Stimulated activated CD4-positive, alpha-beta T cell treated with anti-CD3 and anti-CD28 coated beads, Interleukin-12 subunit alpha, Interleukin-12 subunit beta, amount 100 ng/mL, for 48 hours (primary cell): ENCODE data around the gene LTBP4.
"Not testable (repeated sequence)": the region's sequence is repeated elsewhere in the genome, so short reads cannot be mapped to it uniquely, and the experiment has no call there.

Experiments
- DNase-seq, 3 donors: peaks; one replicate each; pipeline ENCODE4 v3.0.0-alpha.2; 2020; ENCODE audit warnings: low read depth in 2 of 3, low spot score in 1 of 3

The LTBP4 gene

DNA sequence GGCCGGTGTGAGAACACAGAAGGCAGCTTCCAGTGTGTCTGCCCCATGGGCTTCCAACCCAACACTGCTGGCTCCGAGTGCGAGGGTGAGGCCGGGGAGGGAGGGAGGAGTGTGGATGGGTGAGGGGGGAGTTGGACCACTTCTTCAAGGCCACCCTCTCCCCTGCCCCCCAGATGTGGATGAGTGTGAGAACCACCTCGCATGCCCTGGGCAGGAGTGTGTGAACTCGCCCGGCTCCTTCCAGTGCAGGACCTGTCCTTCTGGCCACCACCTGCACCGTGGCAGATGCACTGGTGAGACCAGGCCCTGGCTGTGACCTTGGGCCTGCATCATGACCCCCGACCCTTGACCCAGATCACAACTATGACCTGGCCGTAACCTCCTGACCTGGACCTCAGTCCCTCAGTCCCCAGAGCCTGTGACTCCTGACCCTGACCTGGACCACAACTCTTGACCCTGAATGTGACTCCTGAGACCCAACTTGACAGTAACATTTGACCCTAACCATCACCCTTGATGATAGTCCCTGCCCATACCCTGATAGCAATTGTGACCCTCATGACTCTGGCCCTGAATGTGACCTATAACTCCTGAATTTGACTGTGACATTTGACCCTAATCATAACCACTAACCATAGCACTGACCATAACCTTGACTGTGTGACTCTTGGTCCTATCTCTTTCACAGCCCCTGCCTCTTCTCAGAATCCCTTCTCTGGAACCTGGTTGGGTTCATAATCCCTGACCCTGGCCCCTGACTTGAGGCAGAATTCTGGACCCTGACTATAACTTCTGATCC, 10.9 kb downstream of the LTBP4 start:
- no peak for DNase-seq

DNA sequence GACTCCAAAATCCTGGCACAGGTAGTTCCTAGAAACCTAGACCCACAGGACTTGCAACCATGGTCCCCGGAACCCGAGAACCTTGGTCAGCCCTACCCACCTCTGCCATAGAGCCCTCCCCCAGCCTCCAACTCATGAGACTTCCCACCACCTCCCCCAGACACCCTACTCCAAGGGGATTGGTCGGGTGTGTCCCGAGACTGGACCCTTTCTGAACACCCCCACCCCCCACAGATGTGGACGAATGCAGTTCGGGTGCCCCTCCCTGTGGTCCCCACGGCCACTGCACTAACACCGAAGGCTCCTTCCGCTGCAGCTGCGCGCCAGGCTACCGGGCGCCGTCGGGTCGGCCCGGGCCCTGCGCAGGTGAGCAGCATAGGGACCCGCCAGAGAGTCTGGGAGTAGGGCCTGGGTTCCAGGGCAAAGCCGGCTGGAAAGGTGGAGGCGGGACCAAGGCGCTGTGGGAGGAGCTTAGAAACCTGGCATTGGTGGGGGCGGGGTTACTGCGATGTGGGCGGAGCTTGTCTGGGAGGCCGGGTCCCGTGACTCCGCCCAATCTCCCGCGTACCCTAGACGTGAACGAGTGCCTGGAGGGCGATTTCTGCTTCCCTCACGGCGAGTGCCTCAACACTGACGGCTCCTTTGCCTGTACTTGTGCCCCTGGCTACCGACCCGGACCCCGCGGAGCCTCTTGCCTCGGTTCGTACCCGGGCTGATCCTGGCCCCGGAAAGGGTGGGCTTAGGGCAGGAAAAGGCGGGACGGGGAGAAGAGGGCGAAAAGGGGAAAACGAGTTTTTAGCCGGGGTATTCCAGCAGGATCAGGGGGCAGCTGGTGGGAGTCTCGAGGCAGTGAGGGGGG, 11.9 kb downstream of the LTBP4 start:
- DNase-seq, result peak; percentile 76 to 94 (median 79)

DNA sequence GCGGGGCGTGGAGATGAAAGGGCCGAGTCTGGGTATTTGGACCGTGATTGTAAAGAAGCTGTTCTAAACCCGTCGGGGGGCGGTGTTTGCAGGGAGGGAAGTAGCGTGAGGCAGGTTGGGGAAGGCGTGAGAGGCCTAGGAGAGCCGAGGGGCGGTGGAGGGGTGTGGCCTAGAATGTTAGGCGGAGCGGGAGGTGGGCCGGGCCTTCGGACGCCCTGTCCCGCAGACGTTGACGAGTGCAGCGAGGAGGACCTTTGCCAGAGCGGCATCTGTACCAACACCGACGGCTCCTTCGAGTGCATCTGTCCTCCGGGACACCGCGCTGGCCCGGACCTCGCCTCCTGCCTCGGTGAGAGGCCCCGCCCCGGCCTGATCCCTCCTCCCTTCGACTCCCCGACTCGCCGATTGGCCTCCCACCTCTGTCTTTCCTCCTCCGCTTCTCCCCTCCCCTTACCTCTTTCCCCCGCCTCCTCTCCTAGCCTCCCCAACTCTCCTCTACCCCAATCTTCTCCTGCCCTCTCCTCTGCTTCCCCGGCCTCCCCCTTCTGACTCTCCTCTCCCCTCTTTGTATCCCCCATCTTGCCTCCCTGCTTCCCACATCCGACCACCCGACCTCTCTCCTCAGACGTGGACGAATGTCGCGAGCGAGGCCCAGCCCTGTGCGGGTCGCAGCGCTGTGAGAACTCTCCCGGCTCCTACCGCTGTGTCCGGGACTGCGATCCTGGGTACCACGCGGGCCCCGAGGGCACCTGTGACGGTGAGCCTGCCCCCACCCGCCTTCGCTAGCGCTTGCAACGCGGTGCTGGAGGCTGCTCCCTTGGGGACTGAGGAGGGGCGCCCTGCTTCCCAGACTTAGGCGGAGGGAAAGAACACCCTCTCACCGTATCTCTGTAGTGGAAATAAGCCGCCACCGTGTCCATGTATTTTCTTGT, 12.8 kb downstream of the LTBP4 start:
- peak; percentile 81 to 88 (median 86) for DNase-seq

DNA sequence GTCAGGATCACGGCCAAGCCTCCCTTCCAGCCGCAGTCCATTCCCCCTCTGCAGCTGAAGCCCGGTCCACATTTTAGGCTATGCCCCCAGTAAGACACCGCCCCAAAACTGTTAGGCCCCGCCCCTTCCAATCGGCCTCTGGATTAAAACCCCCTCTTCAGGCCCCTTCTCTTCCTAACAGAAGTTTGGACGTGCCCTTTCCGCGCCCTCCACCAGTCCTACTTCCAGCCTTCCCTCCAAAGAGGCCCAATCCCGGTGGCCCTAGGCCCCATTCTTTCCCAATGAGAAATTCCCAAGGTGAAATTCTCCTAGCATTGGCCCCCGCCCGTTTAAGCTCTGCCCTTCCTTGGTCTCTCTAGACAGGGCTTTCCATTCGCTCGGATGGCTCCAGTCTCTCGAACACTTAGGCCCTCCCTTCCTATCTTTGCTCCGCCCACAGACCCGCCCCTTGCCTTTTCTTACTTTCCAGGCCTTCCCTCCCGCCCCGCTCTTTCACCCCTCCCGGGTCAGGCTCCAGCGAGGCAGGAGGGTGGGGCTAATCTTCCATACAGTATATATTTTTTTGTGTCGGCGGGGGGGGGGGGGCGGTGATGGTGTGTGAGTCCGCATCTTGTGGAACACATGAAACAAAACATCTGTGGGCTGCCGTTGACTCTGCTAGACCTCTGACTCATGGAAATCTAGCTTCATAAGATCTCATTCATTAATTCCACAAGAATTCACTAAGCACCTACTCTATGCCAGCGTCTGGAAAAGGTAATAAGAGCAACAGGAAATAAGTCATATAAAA, 13.6 kb downstream of the LTBP4 start:
- peak; percentile 97 to 98 (median 97) for DNase-seq

DNA sequence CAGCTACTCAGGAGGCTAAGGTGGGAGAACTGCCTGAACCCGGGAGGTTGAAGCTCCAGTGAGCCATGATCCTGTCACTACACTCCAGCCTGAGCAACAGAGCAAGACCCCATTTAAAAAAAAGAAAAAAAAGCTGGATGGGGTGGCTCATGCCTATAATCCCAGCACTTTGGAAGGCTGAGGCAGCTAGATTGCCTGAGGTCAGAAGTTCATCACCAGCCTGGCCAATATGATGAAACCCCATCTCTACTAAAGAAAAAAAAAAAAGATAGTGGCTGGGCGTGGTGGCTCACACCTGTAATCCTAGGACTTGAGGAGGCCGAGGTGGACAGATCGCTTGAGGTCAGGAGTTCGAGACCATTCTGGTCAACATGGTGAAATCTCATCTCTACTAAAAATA, 15.0 kb downstream of the LTBP4 start:
- DNase-seq, result no peak

DNA sequence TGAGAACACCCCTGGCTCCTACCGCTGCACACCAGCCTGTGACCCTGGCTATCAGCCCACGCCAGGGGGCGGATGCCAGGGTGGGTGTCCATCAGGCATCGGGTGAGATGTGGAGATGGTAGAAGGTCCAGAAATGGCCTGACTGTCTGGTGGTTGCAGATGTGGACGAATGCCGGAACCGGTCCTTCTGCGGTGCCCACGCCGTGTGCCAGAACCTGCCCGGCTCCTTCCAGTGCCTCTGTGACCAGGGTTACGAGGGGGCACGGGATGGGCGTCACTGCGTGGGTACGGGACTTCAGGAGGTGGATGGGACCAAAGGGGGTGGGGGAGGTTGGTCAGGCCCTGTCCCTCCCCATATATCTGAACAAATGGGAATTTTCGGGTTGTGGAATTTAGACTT, 15.8 kb downstream of the LTBP4 start:
- no peak for DNase-seq

DNA sequence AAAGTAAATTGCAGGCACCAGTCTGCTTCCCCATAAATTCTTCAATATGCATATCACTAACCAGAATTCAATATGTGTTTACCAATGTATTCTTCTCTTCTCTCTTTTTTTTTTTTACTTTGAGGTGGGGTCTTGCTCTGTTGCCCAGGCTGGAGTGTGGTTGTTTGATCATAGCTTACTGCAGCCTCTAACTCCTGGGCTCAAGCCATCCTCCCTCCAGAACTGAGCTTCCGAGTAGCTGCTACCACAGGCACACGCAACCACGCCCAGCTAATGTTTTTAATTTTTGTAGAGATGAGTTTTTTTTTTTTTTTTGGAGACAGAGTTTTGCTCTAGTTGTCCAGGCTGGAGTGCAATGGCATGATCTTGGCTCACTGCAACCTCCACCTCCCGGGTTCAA, 16.8 kb downstream of the LTBP4 start:
- no peak for DNase-seq

DNA sequence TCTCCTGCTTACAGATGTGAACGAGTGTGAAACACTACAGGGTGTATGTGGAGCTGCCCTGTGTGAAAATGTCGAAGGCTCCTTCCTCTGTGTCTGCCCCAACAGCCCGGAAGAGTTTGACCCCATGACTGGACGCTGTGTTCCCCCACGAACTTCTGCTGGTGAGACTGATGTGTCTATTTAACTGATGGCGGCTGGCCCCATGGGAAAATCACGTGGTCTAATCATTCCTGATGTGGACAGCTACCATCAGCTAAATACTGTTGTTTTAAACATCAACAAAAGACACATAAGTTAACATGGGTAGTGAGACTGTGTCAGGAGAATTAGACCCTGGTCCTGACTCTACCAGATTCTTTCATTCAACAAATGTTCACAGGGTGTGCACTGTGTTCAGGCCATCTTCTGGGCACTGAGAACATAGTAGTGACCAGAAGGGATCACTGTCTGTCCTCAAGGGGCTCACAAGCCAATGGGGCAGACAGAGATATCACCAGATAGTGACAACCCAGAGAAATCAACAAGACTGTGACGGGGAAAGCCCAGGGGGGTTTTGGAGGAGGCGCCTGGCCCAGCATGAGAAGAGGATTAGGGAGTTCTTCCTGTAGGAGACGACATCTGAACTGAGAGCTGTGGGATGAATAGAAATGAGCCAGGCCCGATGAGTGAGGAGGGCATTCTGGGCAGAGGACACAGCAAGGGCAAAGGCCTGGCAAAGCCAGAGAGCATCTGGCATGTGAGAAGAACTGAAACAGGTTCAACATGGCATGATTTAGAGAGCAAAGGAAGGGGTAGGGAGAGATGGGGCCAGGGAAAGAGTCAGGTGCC, 18.4 kb downstream of the LTBP4 start:
- no peak for DNase-seq

DNA sequence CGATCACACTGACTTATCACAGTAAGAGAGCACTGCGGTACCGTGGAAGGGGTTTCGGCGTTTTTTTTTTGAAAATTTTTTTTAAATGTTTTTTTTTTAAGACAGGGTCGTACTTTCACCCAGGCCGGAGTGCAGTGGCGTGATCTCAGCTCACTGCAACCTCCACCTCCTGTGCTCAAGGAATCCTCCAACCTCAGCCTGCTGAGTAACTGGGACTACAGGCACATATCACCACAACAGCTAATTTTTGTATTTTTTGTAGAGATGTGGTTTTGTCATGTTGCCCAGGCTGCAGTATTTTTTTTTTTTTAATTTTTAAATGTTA, 19.0 kb downstream of the LTBP4 start:
- no peak for DNase-seq

DNA sequence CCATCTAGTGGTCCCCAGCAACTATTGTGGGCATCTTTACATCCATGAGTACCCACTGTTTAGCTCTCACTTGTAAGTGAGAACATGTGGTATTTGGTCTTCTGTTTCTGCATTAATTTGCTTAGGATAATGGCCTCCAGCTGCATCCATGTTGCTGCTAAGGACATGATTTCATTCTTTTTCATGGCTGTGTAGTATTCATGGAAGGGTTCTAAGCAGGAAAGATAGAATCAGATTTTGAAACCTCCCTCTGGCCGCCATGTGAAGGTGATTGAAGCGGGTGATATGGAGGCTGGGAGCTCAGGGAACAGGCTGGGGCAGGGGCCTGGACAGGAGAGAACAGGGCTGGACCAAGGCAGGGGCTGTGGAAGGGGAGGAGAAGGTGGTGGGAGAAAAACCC, 20.1 kb downstream of the LTBP4 start:
- DNase-seq, result no peak

DNA sequence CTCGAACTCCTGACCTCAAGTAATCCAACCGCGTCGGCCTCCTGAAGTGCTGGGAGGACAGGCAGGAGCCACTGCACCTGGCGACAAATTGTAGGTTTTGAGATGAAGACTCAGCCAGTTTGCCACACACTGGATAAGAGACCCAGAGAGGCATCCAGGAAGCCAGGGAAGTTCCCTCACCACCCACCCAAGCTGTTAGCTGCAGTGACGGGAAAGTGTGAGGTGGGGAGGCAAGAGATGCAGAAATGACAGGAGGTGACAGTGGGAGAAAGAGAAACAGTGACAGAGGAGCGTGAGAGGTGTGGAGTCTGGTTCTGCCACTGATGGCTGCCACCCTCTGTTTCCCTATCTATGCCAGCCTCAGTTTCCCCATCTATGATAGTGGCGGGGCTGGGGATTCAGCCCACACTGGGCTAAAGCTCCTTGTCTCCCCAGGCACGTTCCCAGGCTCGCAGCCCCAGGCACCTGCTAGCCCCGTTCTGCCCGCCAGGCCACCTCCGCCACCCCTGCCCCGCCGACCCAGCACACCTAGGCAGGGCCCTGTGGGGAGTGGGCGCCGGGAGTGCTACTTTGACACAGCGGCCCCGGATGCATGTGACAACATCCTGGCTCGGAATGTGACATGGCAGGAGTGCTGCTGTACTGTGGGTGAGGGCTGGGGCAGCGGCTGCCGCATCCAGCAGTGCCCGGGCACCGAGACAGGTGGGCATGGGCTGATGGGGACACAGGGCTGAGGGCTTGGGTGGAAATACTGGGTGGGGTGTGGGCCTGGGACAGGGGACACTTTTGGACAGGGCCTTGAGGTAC, 21.0 kb downstream of the LTBP4 start:
- no peak for DNase-seq

DNA sequence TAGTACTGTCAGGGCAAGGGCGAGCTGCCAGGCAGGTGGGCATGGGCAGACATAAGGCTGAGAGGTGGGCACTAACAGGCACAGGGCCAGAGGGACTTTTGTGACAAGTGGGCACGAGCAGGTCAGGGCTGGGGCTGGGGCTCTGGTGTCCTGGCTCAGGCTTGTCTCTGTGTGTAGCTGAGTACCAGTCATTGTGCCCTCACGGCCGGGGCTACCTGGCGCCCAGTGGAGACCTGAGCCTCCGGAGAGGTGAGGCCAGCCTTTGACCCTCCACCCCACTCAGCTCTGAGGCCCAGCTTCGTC, 21.6 kb downstream of the LTBP4 start:
- no peak for DNase-seq

DNA sequence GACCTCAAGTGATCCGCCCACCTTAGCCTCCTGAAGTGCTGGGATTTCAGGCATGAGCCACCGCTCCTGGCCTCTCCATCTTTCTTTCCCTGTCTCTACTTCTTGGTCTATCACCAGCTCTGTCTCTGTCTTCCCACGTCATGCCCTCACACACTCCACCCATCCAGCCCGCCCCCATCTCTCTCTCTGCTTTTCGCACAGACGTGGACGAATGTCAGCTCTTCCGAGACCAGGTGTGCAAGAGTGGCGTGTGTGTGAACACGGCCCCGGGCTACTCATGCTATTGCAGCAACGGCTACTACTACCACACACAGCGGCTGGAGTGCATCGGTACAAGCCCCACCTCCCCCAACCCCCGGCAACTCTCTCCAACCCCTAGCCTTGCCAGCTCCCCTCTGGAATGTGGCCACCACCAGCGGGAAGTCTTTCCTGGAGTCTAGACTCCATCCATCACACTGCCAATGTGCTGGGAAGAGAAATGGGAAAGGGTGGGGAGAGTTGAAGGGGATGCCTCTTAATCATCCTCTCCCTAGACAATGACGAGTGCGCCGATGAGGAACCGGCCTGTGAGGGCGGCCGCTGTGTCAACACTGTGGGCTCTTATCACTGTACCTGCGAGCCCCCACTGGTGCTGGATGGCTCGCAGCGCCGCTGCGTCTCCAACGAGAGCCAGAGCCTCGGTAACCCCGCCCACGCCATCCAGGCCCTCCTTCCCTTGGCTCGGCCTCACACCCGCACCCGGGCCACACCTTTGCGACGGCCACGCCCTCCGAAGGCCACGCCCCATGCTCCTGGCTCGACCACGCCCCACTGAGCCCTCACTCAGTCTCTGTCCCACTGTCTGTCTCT, 22.5 kb downstream of the LTBP4 start:
- no peak for DNase-seq

DNA sequence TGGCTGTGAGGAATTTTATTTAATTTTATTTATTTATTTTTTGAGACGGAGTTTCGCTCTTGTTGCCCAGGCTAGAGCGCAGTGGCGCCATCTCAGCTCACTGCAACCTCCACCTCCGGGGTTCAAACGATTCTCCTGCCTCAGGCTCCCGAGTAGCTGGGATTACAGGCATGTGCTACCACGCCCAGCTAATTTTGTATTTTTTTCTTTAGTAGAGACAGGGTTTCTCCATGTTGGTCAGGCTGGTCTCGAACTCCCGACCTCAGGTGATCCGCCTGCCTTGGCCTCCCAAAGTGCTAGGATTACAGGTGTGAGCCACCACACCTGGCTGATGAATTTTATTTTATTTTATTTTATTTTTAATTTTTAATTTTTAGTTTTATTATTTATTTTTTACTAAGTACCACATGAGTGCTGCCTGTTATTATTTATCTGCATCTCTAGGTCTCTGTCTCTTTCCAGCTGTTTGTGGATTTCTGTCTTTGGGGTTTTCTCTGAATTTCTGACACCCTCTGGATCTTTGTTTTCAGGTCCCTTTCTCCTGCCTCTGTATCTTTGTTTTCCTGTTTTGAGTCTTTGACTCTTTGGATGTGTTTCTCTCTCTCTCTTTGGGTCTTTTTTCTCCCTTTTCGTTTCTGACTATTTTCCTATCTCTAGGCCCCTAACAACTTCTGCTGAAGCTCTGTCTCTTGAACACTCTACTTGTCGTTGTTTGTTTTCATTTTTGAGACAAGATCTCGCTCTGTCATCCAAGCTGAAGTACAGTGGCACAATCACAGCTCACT, 23.4 kb downstream of the LTBP4 start:
- not testable (repeated sequence) for DNase-seq

DNA sequence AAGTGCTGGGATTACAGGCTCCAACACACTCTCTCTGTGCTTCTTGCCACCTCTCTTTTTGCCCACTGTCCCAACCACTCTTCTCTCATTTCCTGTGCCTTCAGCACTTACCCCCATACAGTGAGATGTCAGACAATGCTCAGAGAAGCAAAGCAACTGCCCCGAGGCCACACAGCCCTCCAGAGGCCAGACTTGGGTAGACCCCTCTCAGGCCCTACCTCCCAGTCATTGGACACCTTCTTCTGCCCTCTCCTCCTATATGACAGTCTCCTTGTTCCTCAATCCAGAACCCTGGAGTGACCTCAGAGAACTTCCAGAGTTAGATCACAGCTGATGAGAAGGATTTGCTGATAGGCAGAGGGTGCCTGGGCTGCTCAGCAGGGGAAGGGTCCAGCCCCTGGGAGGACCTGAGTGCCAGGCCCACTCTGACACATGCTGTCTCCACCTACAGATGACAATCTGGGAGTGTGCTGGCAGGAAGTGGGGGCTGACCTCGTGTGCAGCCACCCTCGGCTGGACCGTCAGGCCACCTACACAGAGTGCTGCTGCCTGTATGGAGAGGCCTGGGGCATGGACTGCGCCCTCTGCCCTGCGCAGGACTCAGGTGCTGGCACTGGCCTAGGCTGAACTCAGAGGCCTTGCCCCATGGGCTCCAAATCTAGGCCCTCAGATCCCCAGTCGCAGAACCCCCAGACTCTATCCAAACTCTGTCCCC, 24.4 kb downstream of the LTBP4 start:
- no peak for DNase-seq

DNA sequence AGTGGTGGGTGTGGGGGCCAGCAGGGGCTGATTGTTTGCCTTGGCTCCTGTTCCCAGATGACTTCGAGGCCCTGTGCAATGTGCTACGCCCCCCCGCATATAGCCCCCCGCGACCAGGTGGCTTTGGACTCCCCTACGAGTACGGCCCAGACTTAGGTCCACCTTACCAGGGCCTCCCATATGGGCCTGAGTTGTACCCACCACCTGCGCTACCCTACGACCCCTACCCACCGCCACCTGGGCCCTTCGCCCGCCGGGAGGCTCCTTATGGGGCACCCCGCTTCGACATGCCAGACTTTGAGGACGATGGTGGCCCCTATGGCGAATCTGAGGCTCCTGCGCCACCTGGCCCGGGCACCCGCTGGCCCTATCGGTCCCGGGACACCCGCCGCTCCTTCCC, 25.7 kb downstream of the LTBP4 start:
- no peak for DNase-seq
